Ovary (tissue), 9 donors: Measurements from ENCODE around the gene ZIC5. TPM values are rescaled to one million over a fixed set of nuclear protein-coding genes. Genes with fewer than 3 reads are reported as not detected.

Source experiments
- DNase-seq, 5 donors: peaks; one replicate each; pipeline ENCODE4 v3.0.0-alpha.2; 2019 to 2020
- H3K27ac ChIP-seq, 2 donors: fragments of 200-600 bp; one replicate each; pipeline versions ENCODE4 v1.5.1 to v1.8.0; 2019 to 2022
- H3K27me3 ChIP-seq: fragments of 200-600 bp; one replicate; pipeline ENCODE4 v1.8.0; 2022
- H3K36me3 ChIP-seq: fragments of 200-600 bp; sonication (generic); one replicate; pipeline ENCODE4 v1.5.1; 2019
- H3K4me1 ChIP-seq: one replicate; pipeline ENCODE4 v1.8.1; 2013; ENCODE audit warnings: mild to moderate bottlenecking, moderate library complexity; ENCODE audit not compliant: insufficient read depth
- H3K4me3 ChIP-seq: fragments of 200-600 bp; sonication (generic); one replicate; pipeline ENCODE4 v1.5.1; 2017
- H3K9me3 ChIP-seq, 2 donors: fragments of 200-600 bp in 1 of 2; sonication (generic) in 1 of 2; one replicate each; pipeline versions ENCODE4 v1.5.1 to v1.8.1; 2013 to 2019; ENCODE audit warnings: mild to moderate bottlenecking in 1 of 2, moderate library complexity in 1 of 2
- EP300 ChIP-seq: sonication (generic); formaldehyde crosslinking; IDR thresholded peaks from one replicate; pipeline ENCODE4 v1.6.1; 2017; ENCODE audit warnings: antibody characterized with exemption
- POLR2A ChIP-seq: fragments of 450-650 bp; IDR thresholded peaks from one replicate; pipeline ENCODE4 v1.6.1; 2017; ENCODE audit warnings: antibody characterized with exemption, mild to moderate bottlenecking, moderate library complexity
- WGBS, 3 donors: extraction: QIAGEN DNeasy Blood & Tissue Kit in 1 of 3; methylation state at CpG; one replicate each; pipeline versions ENCODE4 v1.1.5 to v1.1.7; 2013 to 2017; 5-methylcytosine and 5-hydroxymethylcytosine counted together
- intact Hi-C, 4 donors: fragments of 100-400 bp; cut with DNase I; formaldehyde crosslinking; loops; one replicate each; pipeline versions ENCODE4 v1.11.0 to v1.15.1; 2022 to 2023
- polyA plus RNA-seq, 2 donors: library from polyadenylated mRNA; stranded (reverse); fragments of 200-250 nt in 1 of 2; fragments of 350-450 nt in 1 of 2; fragmentation: Illumina TruSeq in 1 of 2; extraction: RNeasy Lipid Tissue Mini Kit (QIAGEN cat#74804) in 1 of 2; gene quantifications; one replicate each; pipeline ENCODE4 v1.2.3, GENCODE V29; 2013 to 2014
- total RNA-seq, 7 donors: library from RNA; depleted of rRNA in 2 of 7; stranded (reverse); fragments of >200 nt in 2 of 7; fragmentation: NEBNext Ultra II Directional in 3 of 7; extraction: Animal tissue kit (Norgen Biotek cat#: 25700) in 3 of 7; gene quantifications; one replicate each; pipeline versions ENCODE4 v1.1.0 to v1.2.4, GENCODE V29; 2016 to 2023
- TF ChIP-seq, protein P1 (sequence below), 3 donors: fragments of 450-650 bp in 2 of 3; fragments of 200-600 bp in 1 of 3; IDR thresholded peaks; one replicate each; pipeline versions ENCODE4 v1.5.1 to v1.8.0; 2016 to 2022; ENCODE audit warnings: antibody characterized with exemption in 3 of 3, mild to moderate bottlenecking in 1 of 3
- donor health status: DM: no; HTN: no; CAD: no; lungs with moderate emphysema.
- donor health status: DM: no; HTN: no; CAD: no.
- donor health status: Bipolar disorder and iron deficiency.
- donor health status: DM: yes; HTN: yes; CAD: no.
- donor health status: DM: no; HTN: no; CAD: no.
- donor health status: DM: yes; HTN: yes; CAD: no.

Gene ZIC5
- total and polyA plus RNA-seq, 9 donors = 0.10 to 0.11 TPM; not detected in 7

DNA sequence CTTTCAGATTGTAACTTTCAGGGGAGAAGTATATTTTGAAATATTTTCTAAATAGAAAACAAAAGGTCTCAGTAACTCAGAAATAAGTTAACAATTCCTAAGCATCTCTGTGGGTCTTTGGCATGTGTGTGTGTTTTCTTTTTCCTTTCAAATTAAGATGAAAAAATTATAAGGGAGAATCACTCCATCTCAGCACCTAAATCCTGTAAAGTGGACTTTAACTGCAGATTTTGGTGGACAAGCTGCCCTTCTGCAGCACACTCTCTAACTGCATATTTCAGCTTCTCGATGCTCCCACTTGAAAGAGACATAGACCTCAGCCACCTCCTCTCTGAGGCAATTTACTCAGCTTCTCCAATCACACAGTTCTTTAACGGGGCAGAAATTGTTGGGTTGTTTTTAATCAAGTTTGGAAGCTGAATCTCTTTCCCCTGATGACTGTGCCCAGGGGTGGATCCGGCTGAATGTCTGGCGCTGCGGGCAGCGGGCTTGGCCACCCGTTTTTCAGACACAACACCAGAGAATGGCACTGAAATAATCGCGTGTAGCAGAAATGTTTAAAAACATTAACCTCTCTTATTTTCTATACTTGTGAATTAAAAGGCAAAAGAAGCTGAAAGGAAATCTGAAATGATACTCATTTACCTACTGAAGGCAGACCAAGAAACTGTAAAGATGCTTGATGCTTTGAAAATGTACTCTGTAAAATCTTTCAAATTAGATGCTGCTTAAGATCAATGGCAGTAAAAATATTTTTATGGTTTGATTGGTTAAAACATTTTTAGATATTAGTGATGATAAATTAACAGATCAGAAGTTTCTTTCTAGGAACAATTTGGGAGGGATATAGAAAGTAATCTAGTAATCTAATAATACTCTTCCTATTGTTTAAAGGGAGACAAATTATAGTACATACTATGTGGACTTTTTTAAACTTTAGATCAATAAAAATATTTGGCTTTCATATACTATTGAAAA, 22.4 kb upstream of the ZIC5 start:
- H3K27me3 ChIP-seq = peaks cover 6% of the 10 kb centered on the region
- intact Hi-C loops = no loop called here
- WGBS, 3 donors = 14 to 22% (median 16%) methylated on average over 9 of the region's 9 CpGs

DNA sequence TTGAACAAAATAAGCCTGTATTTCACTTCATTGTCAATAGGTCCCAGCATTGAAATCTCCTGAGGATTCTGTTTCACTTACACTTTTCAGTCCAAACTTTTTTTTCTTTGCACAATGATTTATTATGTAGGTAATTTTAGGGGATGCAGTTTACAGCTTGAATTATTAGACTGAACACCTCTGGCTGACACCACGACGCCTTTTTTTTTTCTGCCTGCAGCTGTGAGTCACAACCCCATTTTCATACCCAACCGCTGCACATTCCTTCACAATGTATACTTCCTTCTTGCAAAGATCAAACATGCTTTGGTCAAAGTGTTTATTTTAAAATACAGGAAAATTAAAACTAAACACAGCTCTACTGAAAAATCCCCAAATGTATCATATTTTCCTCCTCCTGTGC, 21.4 kb upstream of the ZIC5 start:
- Histone ChIP-seq H3K9me3 (no peaks in the 10 kb centered on the region), H3K27ac (no peak overlapping the region), H3K4me3 (no peak overlapping the region), H3K4me1 (peaks cover 1% of the 10 kb centered on the region), H3K27me3 (peaks cover 6% of the 10 kb centered on the region), H3K36me3 (no peaks in the 10 kb centered on the region)
- TF ChIP-seq EP300 (no peak), POLR2A (no peak)
- TF ChIP-seq, protein P1, sequence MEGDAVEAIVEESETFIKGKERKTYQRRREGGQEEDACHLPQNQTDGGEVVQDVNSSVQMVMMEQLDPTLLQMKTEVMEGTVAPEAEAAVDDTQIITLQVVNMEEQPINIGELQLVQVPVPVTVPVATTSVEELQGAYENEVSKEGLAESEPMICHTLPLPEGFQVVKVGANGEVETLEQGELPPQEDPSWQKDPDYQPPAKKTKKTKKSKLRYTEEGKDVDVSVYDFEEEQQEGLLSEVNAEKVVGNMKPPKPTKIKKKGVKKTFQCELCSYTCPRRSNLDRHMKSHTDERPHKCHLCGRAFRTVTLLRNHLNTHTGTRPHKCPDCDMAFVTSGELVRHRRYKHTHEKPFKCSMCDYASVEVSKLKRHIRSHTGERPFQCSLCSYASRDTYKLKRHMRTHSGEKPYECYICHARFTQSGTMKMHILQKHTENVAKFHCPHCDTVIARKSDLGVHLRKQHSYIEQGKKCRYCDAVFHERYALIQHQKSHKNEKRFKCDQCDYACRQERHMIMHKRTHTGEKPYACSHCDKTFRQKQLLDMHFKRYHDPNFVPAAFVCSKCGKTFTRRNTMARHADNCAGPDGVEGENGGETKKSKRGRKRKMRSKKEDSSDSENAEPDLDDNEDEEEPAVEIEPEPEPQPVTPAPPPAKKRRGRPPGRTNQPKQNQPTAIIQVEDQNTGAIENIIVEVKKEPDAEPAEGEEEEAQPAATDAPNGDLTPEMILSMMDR (IDR thresholded peaks at IDR 0.05) = no peak
- WGBS, 3 donors = 11 to 13% (median 13%) methylated on average over 3 of the region's 3 CpGs
- no peak for DNase-seq
- intact Hi-C loops = no loop called here

More for the DNA sequence above, 22.4 kb upstream of the ZIC5 start:
- TF ChIP-seq EP300 (no peak), POLR2A (no peak)
- TF ChIP-seq, protein P1 (IDR thresholded peaks at IDR 0.05) = no peak
- H3K27ac ChIP-seq = no peak overlapping the region
- no peaks in the 10 kb centered on the region for H3K36me3 ChIP-seq
- no peaks in the 10 kb centered on the region for H3K9me3 ChIP-seq
- H3K4me1 ChIP-seq = peaks cover 1% of the 10 kb centered on the region
- no peak overlapping the region for H3K4me3 ChIP-seq
- DNase-seq = no peak

DNA sequence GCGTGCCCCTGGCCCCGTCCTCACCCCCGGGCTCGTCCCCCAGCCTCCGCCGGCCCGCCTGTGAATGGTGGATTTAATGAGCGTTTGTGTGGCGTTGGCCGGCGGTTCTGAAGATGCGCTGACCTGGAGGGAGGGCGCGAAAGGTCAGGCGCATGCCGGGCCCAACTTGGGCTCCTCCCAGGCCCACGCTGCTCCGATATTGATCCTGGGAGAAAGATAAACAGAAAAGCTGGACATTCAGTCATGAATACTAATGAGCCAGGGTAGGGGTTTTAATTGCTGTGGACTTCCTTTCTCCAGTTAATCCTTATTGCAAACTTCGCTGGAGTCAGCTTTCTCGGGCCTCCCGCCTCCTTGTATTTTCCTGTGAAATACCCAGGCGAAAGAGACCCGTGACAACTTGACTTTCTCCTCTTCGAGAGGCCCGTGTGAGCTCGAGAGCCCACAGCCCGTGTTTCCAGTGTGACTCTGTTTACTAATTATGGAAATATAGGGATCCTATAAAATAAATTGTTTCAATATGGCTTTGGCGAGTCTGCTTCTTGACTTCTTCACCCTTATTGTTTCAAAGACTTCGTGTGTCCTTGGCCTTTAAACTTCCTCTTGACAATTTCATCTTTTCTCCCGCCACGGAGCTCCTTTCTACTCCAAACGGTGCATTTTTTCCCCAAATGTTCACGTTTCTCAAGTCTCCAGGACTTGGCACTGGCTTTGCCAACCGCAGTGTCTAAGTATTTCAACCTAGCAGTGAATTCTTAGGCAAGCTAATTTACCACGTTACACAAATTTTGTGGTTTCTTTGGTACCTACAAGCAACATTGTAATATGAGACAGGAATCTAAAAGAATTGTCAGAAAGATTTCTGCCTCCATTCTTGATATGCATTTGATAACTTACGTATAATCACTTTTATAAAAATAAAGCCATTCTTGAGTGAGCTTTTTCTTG, 20.5 kb upstream of the ZIC5 start:
- Histone ChIP-seq H3K27ac (no peak overlapping the region), H3K36me3 (no peaks in the 10 kb centered on the region), H3K4me3 (no peak overlapping the region), H3K9me3 (no peaks in the 10 kb centered on the region), H3K4me1 (peaks cover 1% of the 10 kb centered on the region), H3K27me3 (no peaks in the 10 kb centered on the region)
- TF ChIP-seq, protein P1 (IDR thresholded peaks at IDR 0.05) = no peak
- no peak for TF ChIP-seq EP300
- TF ChIP-seq POLR2A = no peak
- WGBS, 3 donors = 9 to 14% (median 11%) methylated on average over 30 to 36 of the region's 36 CpGs
- DNase-seq = no peak
- intact Hi-C loops = no loop called here

DNA sequence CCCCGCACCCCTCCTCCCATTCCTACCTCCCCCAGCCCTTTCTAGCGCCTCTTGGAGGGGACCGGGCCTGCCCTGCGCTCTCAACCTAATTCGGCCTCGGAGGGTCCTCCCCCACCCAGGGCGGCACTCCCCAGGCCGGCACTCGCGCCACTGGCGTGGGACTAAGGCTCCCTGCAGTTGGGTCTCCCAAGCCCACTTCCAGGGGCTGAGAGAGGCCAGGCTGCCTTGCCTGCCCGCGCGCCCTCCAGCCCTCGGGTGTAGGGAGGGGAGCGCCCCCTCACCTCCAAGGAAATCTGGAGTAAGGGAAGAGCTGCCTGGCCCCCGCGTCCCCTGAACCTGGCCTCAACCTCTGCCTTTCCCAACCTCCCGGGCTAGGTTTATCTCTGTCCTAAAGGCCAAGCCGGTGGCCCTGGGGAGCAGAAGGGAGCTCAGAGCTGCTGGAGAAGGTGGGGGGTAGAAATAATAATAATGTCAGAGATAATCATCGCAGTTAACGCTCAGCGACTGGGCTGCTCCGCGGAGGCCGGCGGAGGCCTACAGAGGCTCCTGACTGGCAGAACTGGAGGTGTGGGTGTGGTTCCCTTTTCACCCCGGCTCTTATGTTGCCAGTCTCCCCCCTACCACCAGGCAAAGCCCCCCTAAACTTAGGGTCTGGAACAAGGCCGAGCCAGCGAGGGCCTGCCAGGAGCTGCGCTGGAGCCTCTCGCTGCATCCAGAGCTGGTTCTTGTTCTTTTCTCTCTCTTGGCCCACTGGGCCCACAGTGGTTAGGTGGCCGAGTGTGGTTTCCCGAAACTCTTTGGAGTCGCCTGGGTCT, 19.7 kb upstream of the ZIC5 start:
- Histone ChIP-seq H3K4me3 (no peak overlapping the region), H3K27me3 (no peaks in the 10 kb centered on the region), H3K27ac (no peak overlapping the region), H3K4me1 (peaks cover 1% of the 10 kb centered on the region), H3K36me3 (no peaks in the 10 kb centered on the region), H3K9me3 (no peaks in the 10 kb centered on the region)
- intact Hi-C loops = no loop called here
- DNase-seq = no peak
- whole genome bisulfite sequencing, 3 donors = 10 to 11% (median 11%) methylated on average over 35 of the region's 35 CpGs
- TF ChIP-seq EP300 (no peak), POLR2A (no peak)
- TF ChIP-seq, protein P1 (IDR thresholded peaks at IDR 0.05) = no peak
